GM12878 (cell line): ENCODE measurements around the gene CRY1. TPM values are rescaled to one million over a fixed set of nuclear protein-coding genes. Genes with fewer than 3 reads are reported as not detected.
"Not testable (repeated sequence)": the region's sequence is repeated elsewhere in the genome, so short reads cannot be mapped to it uniquely, and the experiment has no call there.

Experiments
- ATAC-seq: fragments of 200-7000 bp; cut with Tn5 transposase; 3 replicates; pipeline ENCODE4 v1.9.1; 2020; ENCODE audit warnings: mild to moderate bottlenecking, moderate library complexity
- BruUV-seq: library from RNA; stranded (reverse); fragments of 400-500 nt; replicated peaks from 2 replicates; lab custom pipeline; 2021; lab: Mats Ljungman, UMichigan
- CTCF ChIA-PET: fragments of 300-600 bp; sonication (Branson Sonifier 250); formaldehyde crosslinking; extraction: SDS; loops from one replicate; lab custom pipeline; 2021; ENCODE audit warnings: inconsistent platforms; lab: Yijun Ruan, JAX
- POLR2A ChIA-PET: fragments of 350-600 bp; formaldehyde crosslinking; extraction: SDS; loops from one replicate; lab custom pipeline; 2021; ENCODE audit warnings: inconsistent platforms; lab: Charles Lee
- RAD21 ChIA-PET: fragments of 300-600 bp; sonication (Branson Sonifier 250); formaldehyde crosslinking; loops from one replicate; lab custom pipeline; 2023; ENCODE audit warnings: antibody characterized with exemption; ENCODE audit not compliant: unreplicated experiment; lab: Charles Lee
- SMC1A ChIA-PET: fragments of 300-600 bp; sonication (Branson Sonifier 250); formaldehyde crosslinking; loops from one replicate; lab custom pipeline; 2023; ENCODE audit not compliant: unreplicated experiment, uncharacterized antibody; lab: Charles Lee
- DNase-seq: peaks from one replicate; pipeline ENCODE4 v3.0.0-alpha.2; 2011; ENCODE audit warnings: low read depth, low spot score
- FAIRE-seq: peaks from 3 replicates; lab custom pipeline; 2011; peaks lifted over from hg19 to GRCh38; lab: Jason Lieb, UNC
- H2AFZ ChIP-seq: 2 replicates; pipeline ENCODE4 v1.6.0; 2011; ENCODE audit warnings: low read depth, low read length, control low read depth; ENCODE audit not compliant: control insufficient read depth
- H3K27ac ChIP-seq: 2 replicates; pipeline ENCODE4 v1.5.1; 2011; ENCODE audit warnings: control low read depth; ENCODE audit not compliant: control insufficient read depth, insufficient read depth
- H3K27me3 ChIP-seq, 2 experiments: replicated peaks in 1 of 2; 2 replicates each; pipeline versions ENCODE4 v1.6.0 to v1.6.1; 2011; ENCODE audit warnings: low read length in 1 of 2; ENCODE audit not compliant: control insufficient read depth in 2 of 2, insufficient read depth in 2 of 2
- H3K36me3 ChIP-seq, 2 experiments: 2 replicates each; pipeline ENCODE4 v1.5.1; 2011; ENCODE audit warnings: low read length in 1 of 2; ENCODE audit not compliant: control insufficient read depth in 2 of 2, insufficient read depth in 2 of 2
- H3K4me1 ChIP-seq: 2 replicates; pipeline ENCODE4 v1.6.1; 2011; ENCODE audit warnings: mild to moderate bottlenecking, low read length, moderate library complexity, mixed read lengths; ENCODE audit not compliant: control insufficient read depth, insufficient read depth
- H3K4me2 ChIP-seq: 2 replicates; pipeline ENCODE4 v1.6.0; 2011; ENCODE audit warnings: control low read depth; ENCODE audit not compliant: control insufficient read depth, insufficient read depth
- H3K4me3 ChIP-seq: fragments of 200-600 bp; sonication (generic); 2 replicates; pipeline ENCODE4 v1.5.1; 2016
- H3K79me2 ChIP-seq: 2 replicates; pipeline ENCODE4 v1.6.0; 2011; ENCODE audit warnings: low read length; ENCODE audit not compliant: control insufficient read depth, insufficient read depth
- H3K9ac ChIP-seq: 2 replicates; pipeline ENCODE4 v1.8.0; 2011; ENCODE audit warnings: low read length, control low read depth, mixed read lengths; ENCODE audit not compliant: control insufficient read depth, insufficient read depth
- H3K9me3 ChIP-seq: replicated peaks from 3 replicates; pipeline ENCODE4 v1.5.1; 2011; ENCODE audit warnings: mild to moderate bottlenecking, low read length; ENCODE audit not compliant: control insufficient read depth, insufficient read depth
- H4K20me1 ChIP-seq: 2 replicates; pipeline ENCODE4 v1.6.0; 2011; ENCODE audit not compliant: control insufficient read depth, insufficient read depth
- ATF2 ChIP-seq: IDR thresholded peaks from 2 replicates; pipeline ENCODE4 v1.6.1; 2012; ENCODE audit warnings: low read length, inconsistent platforms
- BCL11A ChIP-seq: IDR thresholded peaks from 2 replicates; pipeline ENCODE4 v1.6.1; 2011; ENCODE audit warnings: low read depth, low read length
- EGR1 ChIP-seq, 2 experiments: IDR thresholded peaks; 1 replicate in 1 of 2; 2 replicates in 1 of 2; pipeline ENCODE4 v1.6.1; 2011 to 2012; ENCODE audit warnings: low read depth in 2 of 2, low read length in 2 of 2, borderline replicate concordance in 1 of 2, mild to moderate bottlenecking in 1 of 2, moderate library complexity in 1 of 2
- FOXM1 ChIP-seq: IDR thresholded peaks from 2 replicates; pipeline ENCODE4 v1.6.1; 2012; ENCODE audit warnings: low read depth, mild to moderate bottlenecking, inconsistent platforms, low read length, moderate library complexity
- KAT2A ChIP-seq: conservative IDR thresholded peaks from 2 replicates; pipeline ENCODE4 v1.6.1; 2011; ENCODE audit warnings: low read depth, low read length; ENCODE audit not compliant: control insufficient read depth
- SMAD5 ChIP-seq: IDR thresholded peaks from 2 replicates; pipeline ENCODE4 v1.6.1; 2016; ENCODE audit warnings: antibody characterized with exemption, low read depth
- SUPT20H ChIP-seq: IDR thresholded peaks from 2 replicates; pipeline ENCODE4 v1.6.1; 2011; ENCODE audit warnings: low read depth, mild to moderate bottlenecking, low read length, moderate library complexity, borderline replicate concordance; ENCODE audit not compliant: control insufficient read depth
- WGBS: methylation state at CpG from one replicate; pipeline ENCODE4 v1.1.6; 2016; ENCODE audit warnings: low lambda C conversion rate; ENCODE audit not compliant: insufficient replicate concordance, insufficient coverage; ENCODE audit errors: missing lambda C conversion rate; 5-methylcytosine and 5-hydroxymethylcytosine counted together
- in situ Hi-C: fragments of 300-500 bp; cut with MboI; formaldehyde crosslinking; loops from 9 replicates; pipeline ENCODE4 v1.14.3; 2018; ENCODE audit warnings: mixed read lengths
- intact Hi-C: fragments of 100-400 bp; cut with micrococcal nuclease; formaldehyde crosslinking; loops from one replicate; pipeline ENCODE4 v1.14.2; 2022; ENCODE audit not compliant: unreplicated experiment
- polyA plus RNA-seq, 11 experiments: library from polyadenylated mRNA; depleted of rRNA in 4 of 11; unstranded in 6 of 11; stranded (reverse) in 5 of 11; fragments of >200 nt; fragmentation: Nextera tagmentation in 4 of 11; fragmentation: Illumina TruSeq in 1 of 11; extraction: Ambion mirVana in 4 of 11; extraction: Trizol in 1 of 11; gene quantifications; 1 replicate in 1 of 11; 2 replicates in 10 of 11; pipeline versions ENCODE4 v1.2.1 to v1.2.3, GENCODE V29; 2011 to 2016; ENCODE audit warnings: inconsistent platforms in 2 of 11, missing spikeins in 2 of 11, low read depth in 1 of 11
- total RNA-seq, 4 experiments: library from RNA; depleted of rRNA in 3 of 4; stranded (reverse); fragments of >200 nt in 3 of 4; fragmentation: Illumina TruSeq in 1 of 4; extraction: Trizol in 1 of 4; gene quantifications; 2 replicates each; pipeline versions ENCODE4 v1.2.1 to v1.2.3, GENCODE V29; 2013 to 2021
- TF ChIP-seq, protein P1 (sequence below): fragments of 450-650 bp; IDR thresholded peaks from 2 replicates; pipeline ENCODE4 v1.6.1; 2016; ENCODE audit warnings: mild to moderate bottlenecking
- TF ChIP-seq, protein P2 (sequence below): IDR thresholded peaks from 2 replicates; pipeline ENCODE4 v1.6.1; 2011; ENCODE audit warnings: low read depth, low read length, improper control_type of control experiment, borderline replicate concordance
- TF ChIP-seq, protein P3 (sequence below): IDR thresholded peaks from 2 replicates; pipeline ENCODE4 v1.6.1; 2011; ENCODE audit warnings: low read depth, mild to moderate bottlenecking, low read length, moderate library complexity, borderline replicate concordance; ENCODE audit errors: extremely low read depth

CRY1 gene
- total and polyA plus RNA-seq, 10 of the 15 experiments (the other 5 are each of a cell fraction or from before 2014, with no cell fraction given), result 1.6 to 10.9 (median 5.4) TPM

DNA sequence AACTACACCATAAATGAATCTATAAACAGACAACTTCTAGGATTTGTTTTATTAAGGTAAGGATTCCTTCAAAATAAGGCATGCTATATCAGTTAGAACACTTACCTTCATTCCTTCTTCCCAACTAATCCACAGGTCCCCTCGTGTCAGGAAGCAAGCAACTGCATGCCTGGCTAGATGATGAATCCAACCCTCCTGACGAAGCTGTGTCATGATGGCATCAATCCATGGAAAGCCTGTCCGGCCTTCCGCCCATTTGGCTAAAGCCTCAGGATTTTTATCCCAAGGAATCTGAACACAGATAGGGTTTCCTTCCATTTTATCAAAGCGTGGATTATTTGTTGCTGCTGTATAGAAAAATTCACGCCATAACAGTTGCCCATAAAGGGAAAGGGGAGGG is 93.9 kb downstream of the CRY1 start (continued):
- TF ChIP-seq SUPT20H, result no peak

GRCh38 chr12:106997916-106998315 is 95.4 kb downstream of the CRY1 start:
- BruUV-seq, result no TSS peak
- ATAC-seq (no peak), FAIRE-seq (no peak), DNase-seq (no peak)
- in situ Hi-C loops, result no loop called here
- Histone ChIP-seq H4K20me1 (no peaks in the 10 kb centered on the region), H3K9me3 (no peaks in the 10 kb centered on the region; the same call in 2 of the 3 replicates), H3K4me2 (no peak overlapping the region), H3K79me2 (no peaks in the 10 kb centered on the region), H3K4me3 (no peak overlapping the region), H3K9ac (no peak overlapping the region), H3K36me3 (no peaks in the 10 kb centered on the region; a peak in 1 of 4 replicates), H3K4me1 (no peaks in the 10 kb centered on the region), H2AFZ (no peak overlapping the region), H3K27me3 (no peaks in the 10 kb centered on the region), H3K27ac (no peak overlapping the region)
- intact Hi-C loops, result no loop called here
- CTCF ChIA-PET, result no interaction called here
- POLR2A ChIA-PET, result interaction anchor here (0.6 kb wide), 2 partner anchors 22 to 571 kb away, joined by 3 to 4 read pairs; no protein-coding TSS in a partner anchor
- RAD21 ChIA-PET, result no interaction called here
- SMC1A ChIA-PET, result interaction anchor here (1.2 to 1.3 kb wide), 2 partner anchors 19 to 158 kb away, joined by 3 read pairs; no protein-coding TSS in a partner anchor
- 35% methylated on average over 1 of the region's 1 CpG for WGBS
- TF ChIP-seq, protein P1, sequence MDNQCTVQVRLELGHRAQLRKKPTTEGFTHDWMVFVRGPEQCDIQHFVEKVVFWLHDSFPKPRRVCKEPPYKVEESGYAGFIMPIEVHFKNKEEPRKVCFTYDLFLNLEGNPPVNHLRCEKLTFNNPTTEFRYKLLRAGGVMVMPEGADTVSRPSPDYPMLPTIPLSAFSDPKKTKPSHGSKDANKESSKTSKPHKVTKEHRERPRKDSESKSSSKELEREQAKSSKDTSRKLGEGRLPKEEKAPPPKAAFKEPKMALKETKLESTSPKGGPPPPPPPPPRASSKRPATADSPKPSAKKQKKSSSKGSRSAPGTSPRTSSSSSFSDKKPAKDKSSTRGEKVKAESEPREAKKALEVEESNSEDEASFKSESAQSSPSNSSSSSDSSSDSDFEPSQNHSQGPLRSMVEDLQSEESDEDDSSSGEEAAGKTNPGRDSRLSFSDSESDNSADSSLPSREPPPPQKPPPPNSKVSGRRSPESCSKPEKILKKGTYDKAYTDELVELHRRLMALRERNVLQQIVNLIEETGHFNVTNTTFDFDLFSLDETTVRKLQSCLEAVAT, result no peak
- TF ChIP-seq SMAD5 (no peak), EGR1 (IDR thresholded peaks at IDR 0.05; ENCODE audit: borderline replicate concordance in 1 of 2, low read depth in 2 of 2, low read length in 2 of 2) (no peak), FOXM1 (no peak), BCL11A (no peak), KAT2A (no peak), ATF2 (no peak)
- TF ChIP-seq, protein P2, sequence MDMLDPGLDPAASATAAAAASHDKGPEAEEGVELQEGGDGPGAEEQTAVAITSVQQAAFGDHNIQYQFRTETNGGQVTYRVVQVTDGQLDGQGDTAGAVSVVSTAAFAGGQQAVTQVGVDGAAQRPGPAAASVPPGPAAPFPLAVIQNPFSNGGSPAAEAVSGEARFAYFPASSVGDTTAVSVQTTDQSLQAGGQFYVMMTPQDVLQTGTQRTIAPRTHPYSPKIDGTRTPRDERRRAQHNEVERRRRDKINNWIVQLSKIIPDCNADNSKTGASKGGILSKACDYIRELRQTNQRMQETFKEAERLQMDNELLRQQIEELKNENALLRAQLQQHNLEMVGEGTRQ, result no peak
- TF ChIP-seq, protein P3, sequence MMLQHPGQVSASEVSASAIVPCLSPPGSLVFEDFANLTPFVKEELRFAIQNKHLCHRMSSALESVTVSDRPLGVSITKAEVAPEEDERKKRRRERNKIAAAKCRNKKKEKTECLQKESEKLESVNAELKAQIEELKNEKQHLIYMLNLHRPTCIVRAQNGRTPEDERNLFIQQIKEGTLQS, result no peak

GRCh38 chr12:106996102-106996501 is 97.2 kb downstream of the CRY1 start:
- RAD21 ChIA-PET, H3K9ac ChIP-seq, H3K27ac ChIP-seq, CTCF ChIA-PET, SMC1A ChIA-PET, POLR2A ChIA-PET, H2AFZ ChIP-seq, H3K27me3 ChIP-seq, intact Hi-C loops, BruUV-seq, H4K20me1 ChIP-seq, DNase-seq, H3K9me3 ChIP-seq, FAIRE-seq, H3K4me3 ChIP-seq, H3K36me3 ChIP-seq, ATAC-seq, in situ Hi-C loops, H3K79me2 ChIP-seq, H3K4me1 ChIP-seq, H3K4me2 ChIP-seq: not testable (repeated sequence)
- WGBS, result 45% methylated on average over 5 of the region's 5 CpGs
